ENCODE results near the gene MINDY4.
A peak's percentile ranks its signal among the peaks of the same experiment; 100 is the strongest.

The MINDY4 gene

DNA sequence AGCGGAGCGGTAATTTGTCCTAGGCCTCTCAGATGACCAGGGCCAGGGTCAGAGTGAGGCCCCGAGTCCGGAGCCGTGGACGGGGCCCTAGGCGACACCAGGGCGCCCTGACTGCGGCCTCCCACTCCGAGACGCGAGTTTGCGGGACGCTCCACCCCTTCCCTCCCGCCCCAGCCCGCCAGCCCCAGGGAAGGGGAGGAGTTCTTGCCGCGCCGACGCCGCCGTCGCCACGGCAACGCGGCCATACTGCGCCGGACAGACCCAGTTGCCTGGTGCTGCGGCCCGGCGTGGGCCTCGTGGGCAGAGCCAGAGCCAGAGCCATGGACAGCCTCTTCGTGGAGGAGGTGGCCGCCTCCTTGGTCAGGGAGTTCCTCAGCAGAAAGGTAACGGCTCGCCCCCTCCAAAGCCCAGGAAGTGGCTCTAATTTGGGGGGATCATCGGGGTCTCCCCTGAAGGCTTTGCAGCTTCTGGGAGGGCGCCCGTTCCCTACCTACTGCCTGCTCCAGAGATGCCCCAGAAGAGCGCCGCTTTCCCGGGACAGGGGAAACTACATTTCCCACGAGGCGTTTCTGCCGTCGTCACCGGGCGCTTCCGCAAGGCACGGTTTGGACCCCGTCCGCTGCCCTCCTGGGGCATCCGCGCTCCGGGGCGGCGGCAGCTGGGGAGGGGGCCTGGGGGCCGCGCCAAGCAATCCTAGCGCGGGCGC, at the start of gene MINDY4:
Gene MINDY4, plus strand, starts transcription at position 244 of the 706 bp plus-strand sequence. Its CDS starts 77 bp downstream, at position 321.
- peak; percentile 71 to 90 (median 82) for DNase-seq

GRCh38 chr7:30722187-30722586, 49.0 kb upstream of the MINDY4 start:
- no peak for DNase-seq

DNA sequence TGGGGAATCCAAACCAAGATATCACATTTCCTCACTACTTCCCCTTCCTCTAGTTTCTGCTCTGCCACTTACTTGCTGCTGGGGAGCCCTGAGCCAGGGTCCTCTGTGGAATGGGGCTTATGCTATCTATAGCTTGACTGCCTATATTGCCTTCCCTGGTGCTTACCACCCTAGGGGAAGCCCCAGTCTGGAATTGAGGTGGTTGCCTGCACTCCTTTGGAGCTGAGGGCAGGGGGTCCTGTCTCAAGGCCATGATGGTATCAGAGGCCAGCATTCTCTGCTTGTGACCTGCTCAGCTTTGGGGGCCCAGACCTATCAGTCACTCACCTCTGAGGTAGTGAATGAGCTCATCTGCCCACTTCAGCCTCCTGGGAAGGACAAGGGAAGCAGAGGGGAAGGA, 48.5 kb upstream of the MINDY4 start:
- DNase-seq, result no peak

- no peak for DNase-seq
Observed at GRCh38 chr7:30723776-30724175, 47.4 kb upstream of the MINDY4 start.

DNA sequence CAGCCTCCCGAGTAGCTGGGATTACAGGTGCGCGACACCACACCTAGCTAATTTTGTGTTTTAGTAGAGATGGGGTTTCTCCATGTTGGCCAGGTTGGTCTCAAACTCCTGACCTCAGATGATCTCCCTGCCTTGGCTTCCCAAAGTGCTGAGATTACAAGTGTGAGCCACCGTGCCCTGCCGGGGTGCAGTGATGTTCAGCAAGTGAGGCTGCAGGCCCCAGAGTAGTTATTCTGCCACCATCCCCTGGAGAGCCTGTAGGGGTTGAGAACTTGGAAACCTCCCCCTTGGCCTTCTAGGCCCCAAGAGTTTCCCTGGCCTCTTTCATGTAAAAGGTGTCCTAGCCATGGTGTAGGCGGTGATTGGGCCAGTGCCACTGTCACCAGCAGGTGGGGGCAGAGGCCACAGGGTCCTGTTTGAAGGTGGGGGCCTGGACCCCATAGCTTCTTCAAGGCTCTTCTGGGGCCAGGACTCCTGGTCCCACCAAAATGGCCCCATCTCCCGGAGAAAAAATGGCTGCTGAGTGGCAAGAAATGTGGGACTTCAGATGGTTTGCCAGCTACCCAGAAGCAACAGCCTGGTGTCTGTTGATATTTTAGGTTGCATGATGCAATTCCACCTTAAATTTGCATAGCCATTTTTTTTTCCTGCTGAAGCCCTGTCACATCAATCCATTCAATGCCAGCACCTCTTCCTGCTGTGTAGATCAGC, 44.8 kb upstream of the MINDY4 start:
- no peak for DNase-seq

DNA sequence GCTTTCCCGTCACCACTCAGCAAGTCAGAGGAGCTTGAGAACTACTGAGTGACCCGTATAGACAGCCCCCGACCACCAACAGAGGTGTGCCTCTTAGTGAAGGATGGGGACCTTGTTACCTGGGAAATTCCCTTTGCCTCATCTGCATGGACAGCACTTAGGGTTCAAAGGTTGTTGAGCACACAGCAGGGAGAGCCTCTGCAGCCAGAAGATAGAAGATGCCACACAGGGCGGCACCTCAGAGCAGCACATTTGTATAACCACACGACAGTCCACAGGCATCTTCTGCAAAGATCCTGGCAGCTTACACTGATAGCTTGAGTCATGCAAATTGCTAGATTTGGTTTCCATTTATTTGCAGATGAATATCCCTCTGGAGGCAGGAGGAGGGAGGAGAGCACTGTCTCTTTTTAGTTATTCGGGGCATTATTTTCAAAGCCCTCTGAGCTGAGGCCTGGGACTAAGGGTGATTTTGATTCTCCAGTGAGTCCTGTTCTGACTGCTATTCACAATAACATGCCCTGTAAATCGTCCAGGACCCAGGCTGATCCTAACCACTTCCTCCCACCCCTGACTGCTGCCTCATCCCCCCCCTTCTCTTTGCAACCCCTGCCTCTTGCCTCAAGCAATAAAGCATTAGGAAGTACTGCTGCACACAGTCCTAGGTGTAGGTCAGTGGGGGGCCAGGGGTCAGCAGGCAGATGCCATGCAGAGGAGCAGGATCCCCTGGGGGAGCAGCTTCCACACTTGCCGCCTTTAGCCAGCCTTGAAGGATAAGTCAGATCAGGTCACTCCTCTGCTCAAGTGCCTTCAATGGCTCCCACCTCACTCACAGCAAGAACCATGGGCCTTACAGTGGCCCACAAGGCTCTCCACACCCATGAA, 43.9 kb upstream of the MINDY4 start:
- DNase-seq, result no peak

DNA sequence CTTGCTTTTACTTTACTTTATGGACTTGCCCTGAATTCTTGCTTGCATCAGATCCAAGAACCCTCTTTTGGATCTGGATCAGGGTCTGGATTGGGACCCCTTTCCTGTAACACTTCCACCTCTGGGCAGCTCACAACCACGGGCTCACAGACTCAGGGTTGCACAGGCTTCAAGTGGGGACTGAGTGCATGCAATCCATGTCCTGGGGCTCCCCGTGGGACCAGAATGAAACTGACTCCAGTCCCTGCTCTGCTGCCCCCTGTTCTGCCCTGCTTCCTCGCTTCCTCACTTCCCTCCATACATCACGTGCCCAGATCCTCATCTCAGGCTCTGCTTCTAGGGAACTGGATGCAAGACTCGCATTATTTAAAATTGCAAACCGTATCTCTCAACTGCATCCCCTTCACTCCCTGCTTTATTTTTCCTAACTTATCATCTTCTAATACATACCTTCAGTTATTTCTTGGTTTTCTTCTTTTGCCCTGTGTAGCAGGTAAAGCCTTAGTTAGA, 42.6 kb upstream of the MINDY4 start:
- DNase-seq, result no peak

- DNase-seq, result no peak
Observed at GRCh38 chr7:30729642-30730041, 41.6 kb upstream of the MINDY4 start.

DNA sequence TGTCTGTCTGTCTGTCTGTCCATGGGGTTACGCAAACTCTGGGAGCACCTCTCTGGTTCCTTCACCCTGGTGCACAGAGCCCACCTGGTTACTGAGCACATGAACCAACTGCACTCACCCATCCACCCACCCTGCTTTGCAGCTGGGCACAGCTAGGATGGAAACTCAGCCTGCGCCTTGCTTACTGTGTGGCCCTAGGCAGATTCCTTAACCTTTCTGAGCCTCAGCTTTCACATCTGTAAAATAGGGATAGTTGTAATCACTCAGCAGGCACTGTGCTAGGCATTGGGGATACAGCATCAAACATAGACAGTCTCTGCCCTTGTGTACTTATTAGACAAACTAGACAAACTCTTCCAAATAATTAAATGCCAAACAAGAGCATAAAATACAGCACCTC, 41.1 kb upstream of the MINDY4 start:
- no peak for DNase-seq

DNA sequence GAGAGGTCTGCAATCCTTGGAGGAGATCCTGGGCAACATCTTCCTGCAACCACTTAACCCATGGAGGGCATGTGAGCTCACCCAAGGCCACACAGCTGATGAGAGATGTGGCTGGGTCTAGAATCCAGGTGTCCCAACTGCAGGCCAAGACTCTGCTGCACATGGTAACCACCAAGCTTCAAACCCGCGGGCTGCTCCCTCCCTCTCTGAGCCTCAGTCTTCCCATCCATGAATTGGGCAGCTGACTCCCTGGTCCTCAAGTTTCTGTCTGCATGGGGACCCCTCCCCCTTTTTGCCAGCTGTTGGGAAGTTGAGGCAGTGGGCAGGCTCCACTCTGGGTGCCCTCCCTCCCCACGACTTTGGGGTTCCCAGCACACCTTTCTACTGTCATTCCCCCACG, 40.2 kb upstream of the MINDY4 start:
- DNase-seq, result no peak

GRCh38 chr7:30731581-30731980, 39.6 kb upstream of the MINDY4 start:
- no peak for DNase-seq

GRCh38 chr7:30732606-30733005, 38.6 kb upstream of the MINDY4 start:
- DNase-seq, result no peak

DNA sequence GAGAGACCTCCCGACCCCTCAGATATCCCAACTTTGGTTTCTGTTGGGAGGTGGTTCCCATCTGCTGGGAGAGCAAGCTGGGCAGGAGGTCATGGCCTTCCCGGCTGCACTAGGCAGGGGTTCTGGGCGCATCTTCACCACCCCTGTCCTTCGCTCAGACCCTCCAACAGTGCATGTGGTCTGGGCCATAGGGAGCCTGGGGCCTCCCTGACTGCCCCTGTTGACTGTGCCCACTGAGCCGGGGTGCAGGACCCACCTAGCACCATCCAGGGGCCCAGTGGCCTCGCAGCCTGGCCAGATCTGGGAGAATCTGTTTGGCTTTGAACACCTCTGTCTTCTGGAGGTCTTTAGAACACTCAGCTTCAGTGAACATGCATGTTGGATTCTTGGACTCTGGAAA, 38.0 kb upstream of the MINDY4 start:
- no peak for DNase-seq

DNA sequence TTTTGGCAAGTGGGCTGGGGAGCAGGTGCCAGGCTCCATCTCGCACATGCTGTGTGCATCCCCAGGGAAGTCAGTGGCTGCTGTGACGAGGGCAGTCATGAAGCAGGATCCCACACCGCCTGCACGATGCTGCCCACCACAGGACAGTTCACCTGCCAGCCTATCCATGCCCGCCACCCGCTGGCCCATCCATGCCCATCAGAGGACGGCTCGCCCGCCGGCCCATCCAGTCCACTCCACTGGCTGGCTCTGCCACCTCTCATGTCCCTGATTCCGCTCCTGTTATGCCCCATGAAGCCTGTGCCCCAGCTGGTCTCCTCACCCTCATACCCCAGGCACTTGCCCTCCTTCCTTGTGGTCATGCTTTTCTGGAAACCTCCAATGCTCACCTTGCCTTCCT, 37.5 kb upstream of the MINDY4 start:
- DNase-seq, result no peak

- DNase-seq, result no peak
Observed at GRCh38 chr7:30734497-30734896, 36.7 kb upstream of the MINDY4 start.

GRCh38 chr7:30735631-30736030, 35.6 kb upstream of the MINDY4 start:
- no peak for DNase-seq

- no peak for DNase-seq
Observed at GRCh38 chr7:30736291-30736690, 34.9 kb upstream of the MINDY4 start.

- DNase-seq, result no peak
Observed at GRCh38 chr7:30738026-30738915, 32.9 kb upstream of the MINDY4 start.

DNA sequence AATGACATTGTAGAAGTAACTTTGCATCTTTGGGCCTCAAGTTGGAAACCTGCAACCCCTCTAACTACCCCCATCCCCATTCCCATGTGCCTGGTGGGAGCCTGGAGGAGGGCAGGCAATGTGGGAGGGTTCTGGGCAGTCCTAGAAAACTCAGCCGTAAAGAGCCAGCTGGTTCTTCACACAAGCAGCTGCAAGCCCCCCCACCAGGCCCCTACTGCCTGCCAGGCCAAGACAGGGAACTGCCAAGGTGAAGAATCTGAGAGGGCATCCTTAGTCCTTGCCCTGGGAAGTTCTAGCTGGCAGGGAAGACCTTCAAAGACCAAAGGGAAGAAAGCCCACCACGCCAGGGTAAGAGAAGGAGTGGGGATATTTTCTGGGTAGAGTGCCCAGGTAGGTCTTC, 31.5 kb upstream of the MINDY4 start:
- DNase-seq, result no peak

DNA sequence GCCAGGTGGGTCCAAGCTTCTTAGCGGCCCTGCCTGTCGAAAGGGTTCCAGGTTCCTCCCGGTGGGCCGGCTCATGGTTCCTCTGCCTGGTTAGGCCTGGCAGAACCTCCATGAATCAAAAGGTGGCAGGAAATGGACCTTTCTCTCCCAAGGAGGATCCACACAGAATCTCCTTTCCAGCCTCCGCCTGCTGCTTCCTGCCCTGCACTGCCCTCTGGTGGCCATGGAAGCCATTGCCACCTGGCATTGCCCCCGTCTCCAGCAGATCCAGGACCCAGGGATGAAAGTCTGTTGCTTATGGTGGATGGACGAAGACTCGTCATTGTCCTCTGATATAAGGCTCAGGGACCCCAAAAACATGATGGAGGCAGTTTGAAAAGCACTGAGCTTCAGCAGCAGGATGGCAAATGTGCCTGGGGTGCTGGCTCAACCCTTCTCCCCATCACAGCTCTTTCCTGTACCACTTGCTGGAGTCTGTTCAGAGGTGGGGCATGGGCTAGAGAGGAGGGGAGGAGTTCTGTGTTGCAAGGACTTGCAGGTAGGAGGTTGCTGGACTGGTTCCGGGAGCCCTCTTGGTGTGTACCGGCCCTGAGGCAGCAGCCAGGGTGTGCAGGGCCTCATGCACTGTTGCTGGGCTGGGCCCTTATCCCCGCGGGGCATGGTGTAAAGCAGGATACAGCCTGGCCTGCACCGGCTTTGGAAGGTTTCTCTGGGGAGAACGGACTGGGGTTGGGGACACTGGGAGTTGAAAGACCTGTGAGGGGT, 30.6 kb upstream of the MINDY4 start:
- peak; percentile 65 to 87 (median 76) for DNase-seq

DNA sequence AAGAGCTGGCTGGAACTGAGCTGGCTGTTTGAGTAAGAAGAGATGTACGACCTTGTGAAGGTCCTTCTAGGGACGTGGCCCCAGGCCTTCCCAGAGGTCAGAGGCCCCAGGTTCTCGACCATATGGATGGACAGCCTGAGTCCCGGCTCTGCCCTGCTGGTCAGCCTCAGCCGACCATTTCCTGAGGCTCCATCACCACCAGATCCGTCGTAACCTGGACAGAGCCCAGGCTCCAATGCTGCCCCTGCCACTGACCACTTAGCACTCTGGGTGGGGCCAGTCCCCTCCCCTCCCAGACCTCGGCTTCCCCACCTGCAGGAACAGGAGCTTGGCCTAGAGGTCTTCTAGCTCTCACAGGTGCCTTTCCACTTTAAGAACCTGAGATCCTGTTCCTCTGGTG, 29.9 kb upstream of the MINDY4 start:
- no peak for DNase-seq
